Loucy (cell line): ENCODE results near the gene NECTIN4.

Experiments used
- H2AFZ ChIP-seq: fragments of 200-600 bp; sonication (generic); 2 replicates; pipeline ENCODE4 v1.6.0; 2016; ENCODE audit warnings: antibody characterized with exemption, mild to moderate bottlenecking, low read length, moderate library complexity
- H3F3A ChIP-seq: fragments of 200-600 bp; 2 replicates; pipeline ENCODE4 v1.6.0; 2016; ENCODE audit warnings: antibody characterized with exemption, low read depth, mild to moderate bottlenecking
- H3K27me3 ChIP-seq: fragments of 200-600 bp; sonication (generic); 2 replicates; pipeline ENCODE4 v1.6.1; 2014; ENCODE audit warnings: low read length, mild to moderate bottlenecking; ENCODE audit not compliant: insufficient read depth, poor library complexity, severe bottlenecking
- H3K36me3 ChIP-seq: fragments of 200-600 bp; sonication (generic); 2 replicates; pipeline ENCODE4 v1.6.1; 2016; ENCODE audit warnings: low read length; ENCODE audit not compliant: insufficient read depth
- H3K4me1 ChIP-seq: fragments of 200-600 bp; sonication (generic); 2 replicates; pipeline ENCODE4 v1.5.1; 2014; ENCODE audit warnings: low read length, mild to moderate bottlenecking; ENCODE audit not compliant: insufficient read depth, poor library complexity, severe bottlenecking
- H3K4me2 ChIP-seq: fragments of 200-600 bp; sonication (generic); 2 replicates; pipeline ENCODE4 v1.6.0; 2014; ENCODE audit warnings: antibody characterized with exemption, low read length, low read depth, mild to moderate bottlenecking; ENCODE audit not compliant: poor library complexity, severe bottlenecking
- H3K4me3 ChIP-seq: fragments of 200-600 bp; sonication (generic); 2 replicates; pipeline ENCODE4 v1.5.1; 2014; ENCODE audit warnings: low read length, mild to moderate bottlenecking, mixed read lengths; ENCODE audit not compliant: poor library complexity, severe bottlenecking
- H3K79me2 ChIP-seq: fragments of 200-600 bp; sonication (generic); 2 replicates; pipeline ENCODE4 v1.6.1; 2014; ENCODE audit warnings: low read length; ENCODE audit not compliant: insufficient read depth
- H3K9ac ChIP-seq: fragments of 200-600 bp; sonication (generic); 2 replicates; pipeline ENCODE4 v1.6.0; 2014; ENCODE audit warnings: mild to moderate bottlenecking, low read depth, low read length, moderate library complexity; ENCODE audit not compliant: poor library complexity, severe bottlenecking
- H3K9me2 ChIP-seq: fragments of 200-600 bp; sonication (generic); replicated peaks from 2 replicates; pipeline ENCODE4 v1.6.1; 2016; ENCODE audit warnings: low read depth, low read length, mixed read lengths
- H3K9me3 ChIP-seq: fragments of 200-600 bp; sonication (generic); 2 replicates; pipeline ENCODE4 v1.6.1; 2014; ENCODE audit warnings: mild to moderate bottlenecking, antibody characterized with exemption, low read length, low read depth; ENCODE audit not compliant: insufficient read depth
- H4K20me1 ChIP-seq: fragments of 200-600 bp; sonication (generic); 2 replicates; pipeline ENCODE4 v1.6.0; 2014; ENCODE audit warnings: antibody characterized with exemption, low read length, mild to moderate bottlenecking; ENCODE audit not compliant: insufficient read depth, poor library complexity, severe bottlenecking
- EZH2phosphoT487 ChIP-seq: fragments of 200-600 bp; IDR thresholded peaks from 2 replicates; pipeline ENCODE4 v1.6.1; 2018; ENCODE audit warnings: antibody characterized with exemption, mild to moderate bottlenecking, moderate library complexity, borderline replicate concordance
- TF ChIP-seq, protein P1 (sequence below): fragments of 200-600 bp; sonication (generic); conservative IDR thresholded peaks from 2 replicates; pipeline ENCODE4 v1.5.1; 2014; ENCODE audit warnings: mild to moderate bottlenecking, antibody characterized with exemption, low read length

Gene NECTIN4

DNA sequence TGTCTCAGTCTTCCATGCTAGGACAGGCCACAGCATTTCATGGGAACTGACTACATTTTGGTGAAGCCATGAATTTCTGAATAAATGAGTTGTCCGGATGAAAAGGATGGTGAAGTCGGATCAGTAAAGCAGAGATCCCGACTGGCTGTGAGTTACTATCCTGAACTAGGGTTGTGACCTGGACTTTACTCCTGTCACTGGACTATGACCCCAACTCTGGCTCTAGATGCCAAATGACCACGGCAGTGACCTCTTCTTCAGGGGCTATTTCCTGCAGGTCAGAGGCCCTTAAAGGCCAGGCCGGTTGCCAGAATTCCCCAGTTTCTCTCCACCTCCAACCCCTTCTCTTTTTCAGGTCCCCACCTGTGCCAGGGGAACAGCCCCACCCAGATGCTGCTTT lies 1.7 kb upstream of the NECTIN4 start:
- Histone ChIP-seq H3K9ac (no peak overlapping the region), H3K36me3 (no peaks in the 10 kb centered on the region), H2AFZ (no peak overlapping the region), H3K79me2 (no peaks in the 10 kb centered on the region), H3F3A (no peaks in the 10 kb centered on the region), H3K9me3 (no peaks in the 10 kb centered on the region), H3K4me3 (no peak overlapping the region), H3K4me2 (no peak overlapping the region), H3K4me1 (no peaks in the 10 kb centered on the region), H3K9me2 (no peaks in the 10 kb centered on the region), H3K27me3 (no peaks in the 10 kb centered on the region), H4K20me1 (no peaks in the 10 kb centered on the region)
- TF ChIP-seq EZH2phosphoT487 = no peak
- TF ChIP-seq, protein P1, sequence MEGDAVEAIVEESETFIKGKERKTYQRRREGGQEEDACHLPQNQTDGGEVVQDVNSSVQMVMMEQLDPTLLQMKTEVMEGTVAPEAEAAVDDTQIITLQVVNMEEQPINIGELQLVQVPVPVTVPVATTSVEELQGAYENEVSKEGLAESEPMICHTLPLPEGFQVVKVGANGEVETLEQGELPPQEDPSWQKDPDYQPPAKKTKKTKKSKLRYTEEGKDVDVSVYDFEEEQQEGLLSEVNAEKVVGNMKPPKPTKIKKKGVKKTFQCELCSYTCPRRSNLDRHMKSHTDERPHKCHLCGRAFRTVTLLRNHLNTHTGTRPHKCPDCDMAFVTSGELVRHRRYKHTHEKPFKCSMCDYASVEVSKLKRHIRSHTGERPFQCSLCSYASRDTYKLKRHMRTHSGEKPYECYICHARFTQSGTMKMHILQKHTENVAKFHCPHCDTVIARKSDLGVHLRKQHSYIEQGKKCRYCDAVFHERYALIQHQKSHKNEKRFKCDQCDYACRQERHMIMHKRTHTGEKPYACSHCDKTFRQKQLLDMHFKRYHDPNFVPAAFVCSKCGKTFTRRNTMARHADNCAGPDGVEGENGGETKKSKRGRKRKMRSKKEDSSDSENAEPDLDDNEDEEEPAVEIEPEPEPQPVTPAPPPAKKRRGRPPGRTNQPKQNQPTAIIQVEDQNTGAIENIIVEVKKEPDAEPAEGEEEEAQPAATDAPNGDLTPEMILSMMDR = no peak

DNA sequence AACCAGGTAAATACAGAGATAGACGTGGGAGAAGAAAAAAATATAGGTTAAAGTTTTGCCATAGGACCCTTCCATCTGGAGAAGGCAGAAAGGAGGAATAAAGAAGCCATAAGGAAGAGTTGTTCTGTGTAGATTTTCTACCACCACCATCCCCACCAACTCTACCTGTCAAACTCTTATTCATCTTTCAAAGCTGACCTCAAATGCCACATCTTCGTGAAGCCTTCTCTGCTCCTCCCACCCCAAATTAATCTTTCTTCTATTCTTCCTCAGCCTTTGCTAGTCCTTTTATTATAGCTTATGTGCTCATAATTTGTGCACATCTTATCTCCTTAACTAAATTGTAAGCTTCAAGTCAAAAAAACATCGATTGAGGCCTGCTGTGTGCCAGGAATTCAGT lies 1.3 kb upstream of the NECTIN4 start:
- Histone ChIP-seq H3K4me2 (no peak overlapping the region), H3K9me3 (no peaks in the 10 kb centered on the region), H3K79me2 (no peaks in the 10 kb centered on the region), H4K20me1 (no peaks in the 10 kb centered on the region), H3K36me3 (no peaks in the 10 kb centered on the region), H3K4me3 (no peak overlapping the region), H3K4me1 (no peaks in the 10 kb centered on the region), H3K27me3 (no peaks in the 10 kb centered on the region), H2AFZ (no peak overlapping the region), H3K9me2 (no peaks in the 10 kb centered on the region), H3F3A (no peaks in the 10 kb centered on the region), H3K9ac (no peak overlapping the region)
- TF ChIP-seq EZH2phosphoT487 = no peak
- TF ChIP-seq, protein P1 = no peak

DNA sequence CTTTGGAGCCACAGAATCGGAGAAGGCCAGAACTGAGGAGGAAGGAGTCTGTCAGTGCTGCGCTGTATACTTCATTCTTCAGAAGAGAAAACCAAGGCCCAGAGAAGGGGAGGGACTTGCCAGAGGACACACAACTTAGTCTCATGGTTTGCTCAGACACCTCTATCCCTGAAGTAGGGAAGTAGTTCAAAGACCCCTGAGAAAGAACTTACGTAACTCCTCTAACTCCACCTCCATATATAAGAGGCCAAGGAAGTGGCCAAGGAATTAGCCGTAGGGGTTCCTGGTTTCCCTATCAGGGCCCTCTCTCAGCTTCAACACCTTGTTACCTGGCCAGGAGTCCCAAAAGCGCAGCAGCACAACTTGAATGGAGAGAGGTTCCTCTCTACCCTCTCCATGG lies 580 bp upstream of the NECTIN4 start:
- no peaks in the 10 kb centered on the region for H3K9me2 ChIP-seq
- TF ChIP-seq, protein P1 = no peak
- no peak for TF ChIP-seq EZH2phosphoT487
- H3K4me2 ChIP-seq = no peak overlapping the region
- no peak overlapping the region for H2AFZ ChIP-seq
- H3K79me2 ChIP-seq = no peaks in the 10 kb centered on the region
- H3F3A ChIP-seq = no peaks in the 10 kb centered on the region
- H3K27me3 ChIP-seq = no peaks in the 10 kb centered on the region
- H3K4me3 ChIP-seq = no peak overlapping the region
- H3K4me1 ChIP-seq = no peaks in the 10 kb centered on the region
- no peaks in the 10 kb centered on the region for H3K36me3 ChIP-seq
- H4K20me1 ChIP-seq = no peaks in the 10 kb centered on the region
- H3K9me3 ChIP-seq = no peaks in the 10 kb centered on the region
- no peak overlapping the region for H3K9ac ChIP-seq
